HCT116 (cell line): ENCODE results near the gene COL1A1. TPM values are rescaled to one million over a fixed set of nuclear protein-coding genes. Genes with fewer than 3 reads are reported as not detected.

Source experiments
- ATAC-seq: fragments of 200-7000 bp; cut with Tn5 transposase; 2 replicates; pipeline ENCODE4 v1.9.1; 2020; ENCODE audit warnings: mild to moderate bottlenecking, moderate library complexity
- BruUV-seq: library from RNA; stranded (reverse); fragments of 400-500 nt; replicated peaks from 2 replicates; lab custom pipeline; 2021; lab: Mats Ljungman, UMichigan
- CTCF ChIA-PET: fragments of 300-600 bp; sonication (Branson Sonifier 250); formaldehyde crosslinking; loops from one replicate; lab custom pipeline; 2021; ENCODE audit warnings: antibody characterized with exemption; lab: Charles Lee
- POLR2A ChIA-PET: fragments of 300-600, 350-600 bp; sonication (Branson Sonifier 250); formaldehyde crosslinking; loops from one replicate; lab custom pipeline; 2021; ENCODE audit warnings: antibody characterized with exemption; lab: Charles Lee
- RAD21 ChIA-PET, 2 experiments: fragments of 300-600 bp; sonication (Branson Sonifier 250); formaldehyde crosslinking; loops; one replicate each; lab custom pipeline; 2023; ENCODE audit warnings: low total read pairs in 2 of 2; ENCODE audit not compliant: uncharacterized antibody in 2 of 2, unreplicated experiment in 2 of 2, low non-redundant PET in 1 of 2; lab: Charles Lee
- DNase-seq: peaks from one replicate; pipeline ENCODE4 v3.0.0-alpha.2; 2010; ENCODE audit warnings: low read depth, low spot score
- H2AFZ ChIP-seq: fragments of 200-600 bp; shearing (Covaris generic), sonication (generic); 2 replicates; pipeline ENCODE4 v1.6.1; 2017; ENCODE audit warnings: low read depth, mixed run types, mixed read lengths, antibody characterized with exemption, low read length; ENCODE audit not compliant: poor library complexity, severe bottlenecking
- H3K27ac ChIP-seq: 2 replicates; pipeline ENCODE4 v1.5.1; 2012; ENCODE audit warnings: low read depth, low read length
- H3K27me3 ChIP-seq: fragments of 200-600 bp; sonication (generic); 2 replicates; pipeline ENCODE4 v1.6.1; 2016; ENCODE audit warnings: mixed run types, low read length, mixed read lengths; ENCODE audit not compliant: insufficient read depth
- H3K36me3 ChIP-seq, 2 experiments: fragments of 200-500 bp in 1 of 2; fragments of 200-600 bp in 1 of 2; sonication (Bioruptor generic) in 1 of 2; sonication (generic) in 1 of 2; 2 replicates each; pipeline versions ENCODE4 v1.5.1 to v1.6.1; 2014 to 2016; ENCODE audit warnings: low read length in 2 of 2, inconsistent platforms in 1 of 2, mixed read lengths in 1 of 2, mixed run types in 1 of 2; ENCODE audit not compliant: insufficient read depth in 2 of 2, control insufficient read depth in 1 of 2
- H3K4me1 ChIP-seq, 2 experiments: fragments of 200-600 bp in 1 of 2; sonication (generic) in 1 of 2; 2 replicates each; pipeline versions ENCODE4 v1.5.1 to v1.6.1; 2012 to 2017; ENCODE audit warnings: low read length in 2 of 2, inconsistent platforms in 1 of 2, mild to moderate bottlenecking in 1 of 2, mixed read lengths in 1 of 2, mixed run types in 1 of 2, moderate library complexity in 1 of 2; ENCODE audit not compliant: insufficient read depth in 2 of 2, control insufficient read depth in 1 of 2
- H3K4me2 ChIP-seq: fragments of 200-600 bp; sonication (generic); 2 replicates; pipeline ENCODE4 v1.6.1; 2017; ENCODE audit warnings: mixed run types, low read length, mixed read lengths
- H3K4me3 ChIP-seq, 2 experiments: fragments of 200-600 bp in 1 of 2; sonication (generic) in 1 of 2; replicated peaks in 1 of 2; 2 replicates each; pipeline ENCODE4 v1.5.1; 2011 to 2016; ENCODE audit warnings: low read length in 2 of 2, control low read depth in 1 of 2, low read depth in 1 of 2, mild to moderate bottlenecking in 1 of 2, mixed read lengths in 1 of 2, mixed run types in 1 of 2
- H3K79me2 ChIP-seq: fragments of 200-600 bp; sonication (generic); 2 replicates; pipeline ENCODE4 v1.6.1; 2017; ENCODE audit warnings: mild to moderate bottlenecking, mixed run types, low read length, moderate library complexity, mixed read lengths; ENCODE audit not compliant: insufficient read depth
- H3K9ac ChIP-seq: fragments of 200-600 bp; sonication (generic); 2 replicates; pipeline ENCODE4 v1.6.1; 2016; ENCODE audit warnings: low read length, mixed read lengths
- H3K9me2 ChIP-seq: fragments of 200-600 bp; sonication (generic), shearing (Covaris generic); 2 replicates; pipeline ENCODE4 v1.6.1; 2017; ENCODE audit warnings: mixed run types, mild to moderate bottlenecking, moderate library complexity; ENCODE audit not compliant: insufficient read depth
- H3K9me3 ChIP-seq, 2 experiments: fragments of 200-500 bp in 1 of 2; fragments of 200-600 bp in 1 of 2; sonication (Bioruptor generic) in 1 of 2; sonication (generic) in 1 of 2; 2 replicates each; pipeline ENCODE4 v1.6.1; 2014 to 2017; ENCODE audit warnings: low read length in 2 of 2, mixed read lengths in 2 of 2, inconsistent platforms in 1 of 2, low read depth in 1 of 2, mild to moderate bottlenecking in 1 of 2, mixed run types in 1 of 2, moderate library complexity in 1 of 2; ENCODE audit not compliant: control insufficient read depth in 1 of 2, insufficient read depth in 1 of 2
- H4K20me1 ChIP-seq: fragments of 200-600 bp; sonication (generic), shearing (Covaris generic); 2 replicates; pipeline ENCODE4 v1.6.1; 2017; ENCODE audit warnings: mixed run types, mild to moderate bottlenecking, moderate library complexity; ENCODE audit not compliant: insufficient read depth
- ATF3 ChIP-seq: IDR thresholded peaks from 2 replicates; pipeline ENCODE4 v1.6.1; 2012
- EZH2phosphoT487 ChIP-seq: fragments of 200-600 bp; IDR thresholded peaks from 2 replicates; pipeline ENCODE4 v1.6.1; 2018; ENCODE audit warnings: antibody characterized with exemption, borderline replicate concordance
- JUND ChIP-seq: IDR thresholded peaks from 2 replicates; pipeline ENCODE4 v1.6.1; 2012
- MAX ChIP-seq: IDR thresholded peaks from 2 replicates; pipeline ENCODE4 v1.6.1; 2012
- POLR2A ChIP-seq: IDR thresholded peaks from 2 replicates; pipeline ENCODE4 v1.7.0; 2011; ENCODE audit warnings: borderline replicate concordance; ENCODE audit not compliant: insufficient read depth, insufficient read length; ENCODE audit errors: extremely low read depth
- SIN3A ChIP-seq: IDR thresholded peaks from 2 replicates; pipeline ENCODE4 v1.6.1; 2012; ENCODE audit warnings: low read depth
- SP1 ChIP-seq: IDR thresholded peaks from 2 replicates; pipeline ENCODE4 v1.6.1; 2012; ENCODE audit warnings: low read depth
- ZFX ChIP-seq: fragments of 450-650 bp; IDR thresholded peaks from 2 replicates; pipeline ENCODE4 v1.6.1; 2017
- intact Hi-C: fragments of 100-400 bp; cut with micrococcal nuclease; formaldehyde crosslinking; loops from 2 replicates; pipeline ENCODE4 v1.10.0; 2022
- total RNA-seq: library from RNA; stranded (reverse); gene quantifications from one replicate; pipeline ENCODE4 v1.2.1, GENCODE V29; 2021; ENCODE audit not compliant: unreplicated experiment

Gene COL1A1
- total RNA-seq, 1 experiment from 2014 or later = 33.6 TPM

- Histone ChIP-seq H3K4me3 (no peak overlapping the region), H3K4me2 (no peak overlapping the region), H3K36me3 (peaks cover 0 to 20% of the 10 kb centered on the region in 2 experiments; a peak in 2 of 4 replicates), H2AFZ (no peak overlapping the region), H3K9me3 (no peaks in the 10 kb centered on the region), H3K4me1 (no peaks in the 10 kb centered on the region), H3K27ac (no peak overlapping the region), H3K79me2 (no peaks in the 10 kb centered on the region), H3K9ac (no peak overlapping the region), H4K20me1 (no peaks in the 10 kb centered on the region), H3K27me3 (no peaks in the 10 kb centered on the region), H3K9me2 (no peaks in the 10 kb centered on the region)
- TF ChIP-seq ATF3 (no peak), POLR2A (no peak), SP1 (no peak), EZH2phosphoT487 (no peak), MAX (no peak), SIN3A (no peak), ZFX (0 out of 2 replicates have a peak, but pooled peaks have one; percentile 9)
- intact Hi-C loops = no loop called here
- ATAC-seq = no peak
- ChIA-PET RAD21 (no interaction called here), CTCF (no interaction called here), POLR2A (no interaction called here)
- no peak for DNase-seq
- BruUV-seq = no TSS peak
Measured at GRCh38 chr17:50189550-50190292, 11.7 kb downstream of the COL1A1 start.

GRCh38 chr17:50188921-50189549 is 12.4 kb downstream of the COL1A1 start:
- ATAC-seq = no peak
- Histone ChIP-seq H3K4me1 (no peaks in the 10 kb centered on the region), H3K4me3 (no peak overlapping the region), H3K4me2 (no peak overlapping the region), H3K9me2 (no peaks in the 10 kb centered on the region), H4K20me1 (no peaks in the 10 kb centered on the region), H3K9ac (no peak overlapping the region), H2AFZ (no peak overlapping the region), H3K27me3 (no peaks in the 10 kb centered on the region), H3K27ac (no peak overlapping the region), H3K9me3 (no peaks in the 10 kb centered on the region), H3K79me2 (no peaks in the 10 kb centered on the region), H3K36me3 (peaks cover 0 to 20% of the 10 kb centered on the region in 2 experiments; a peak in 2 of 4 replicates)
- ChIA-PET CTCF (no interaction called here), POLR2A (no interaction called here), RAD21 (no interaction called here)
- TF ChIP-seq JUND = no peak
- intact Hi-C loops = no loop called here
- no TSS peak for BruUV-seq
- DNase-seq = no peak
